T-helper 1 cell treated with Interleukin-12 subunit alpha and Interleukin-12 subunit beta and Interleukin-4 antibody, amounts not matched to agents 30 μg/mL and 1 μg/mL, for 36 hours (primary cell): ENCODE measurements around the gene MBOAT2.

ENCODE experiments used
- H3K27ac Mint-ChIP-seq: one replicate; pipeline ENCODE4 v1.8.0; 2021; ENCODE audit warnings: mild to moderate bottlenecking, mixed read lengths
- H3K27me3 Mint-ChIP-seq: one replicate; pipeline ENCODE4 v1.8.0; 2021; ENCODE audit warnings: low read depth, mixed read lengths
- H3K36me3 Mint-ChIP-seq: one replicate; pipeline ENCODE4 v1.8.0; 2021; ENCODE audit warnings: low read depth, mixed read lengths
- H3K4me1 Mint-ChIP-seq: one replicate; pipeline ENCODE4 v1.8.0; 2021; ENCODE audit warnings: low read depth, mixed read lengths
- H3K4me3 Mint-ChIP-seq: one replicate; pipeline ENCODE4 v1.8.0; 2021; ENCODE audit warnings: mild to moderate bottlenecking, moderate library complexity, mixed read lengths
- H3K9me3 Mint-ChIP-seq: one replicate; pipeline ENCODE4 v1.8.0; 2021; ENCODE audit warnings: mixed read lengths

The MBOAT2 gene

GRCh38 chr2:8867363-8867762, 136.1 kb downstream of the MBOAT2 start:
- H3K9me3 Mint-ChIP-seq = no peaks in the 10 kb centered on the region
- no peak overlapping the region for H3K4me3 Mint-ChIP-seq
- no peak overlapping the region for H3K27ac Mint-ChIP-seq
- H3K4me1 Mint-ChIP-seq = no peaks in the 10 kb centered on the region
- H3K27me3 Mint-ChIP-seq = peaks cover 8% of the 10 kb centered on the region
- no peaks in the 10 kb centered on the region for H3K36me3 Mint-ChIP-seq

- Mint-ChIP-seq H3K9me3 (no peaks in the 10 kb centered on the region), H3K36me3 (no peaks in the 10 kb centered on the region), H3K4me3 (no peak overlapping the region), H3K27ac (no peak overlapping the region), H3K27me3 (peaks cover 10% of the 10 kb centered on the region), H3K4me1 (no peaks in the 10 kb centered on the region)
Observed at GRCh38 chr2:8863331-8863953, 140.0 kb downstream of the MBOAT2 start.

- no peaks in the 10 kb centered on the region for H3K9me3 Mint-ChIP-seq
- H3K27me3 Mint-ChIP-seq = peaks cover 10% of the 10 kb centered on the region
- H3K4me3 Mint-ChIP-seq = no peak overlapping the region
- no peaks in the 10 kb centered on the region for H3K4me1 Mint-ChIP-seq
- H3K27ac Mint-ChIP-seq = no peak overlapping the region
- H3K36me3 Mint-ChIP-seq = no peaks in the 10 kb centered on the region
Observed at GRCh38 chr2:8862230-8862629, 141.3 kb downstream of the MBOAT2 start.

DNA sequence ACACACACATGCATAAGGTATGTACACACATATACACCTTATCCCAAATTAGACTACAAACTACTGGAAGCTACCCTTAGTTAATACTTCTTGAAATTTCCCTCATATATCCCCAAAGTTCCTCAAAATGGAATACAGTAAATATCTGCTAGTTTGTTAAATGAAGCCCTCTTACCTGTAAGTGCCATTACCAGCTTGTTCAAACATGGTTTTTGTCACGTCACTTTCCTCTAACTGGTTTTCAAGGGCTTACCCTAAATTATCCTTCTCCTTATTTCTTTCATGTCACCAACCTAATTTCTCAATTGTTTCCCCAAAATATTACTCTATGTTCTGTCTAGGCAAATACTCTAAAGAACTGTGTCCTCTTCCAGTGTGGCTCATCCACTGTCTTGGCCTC, 141.7 kb downstream of the MBOAT2 start:
- Mint-ChIP-seq H3K4me1 (no peaks in the 10 kb centered on the region), H3K27ac (no peak overlapping the region), H3K9me3 (no peaks in the 10 kb centered on the region), H3K27me3 (peaks cover 10% of the 10 kb centered on the region), H3K4me3 (no peak overlapping the region), H3K36me3 (no peaks in the 10 kb centered on the region)

DNA sequence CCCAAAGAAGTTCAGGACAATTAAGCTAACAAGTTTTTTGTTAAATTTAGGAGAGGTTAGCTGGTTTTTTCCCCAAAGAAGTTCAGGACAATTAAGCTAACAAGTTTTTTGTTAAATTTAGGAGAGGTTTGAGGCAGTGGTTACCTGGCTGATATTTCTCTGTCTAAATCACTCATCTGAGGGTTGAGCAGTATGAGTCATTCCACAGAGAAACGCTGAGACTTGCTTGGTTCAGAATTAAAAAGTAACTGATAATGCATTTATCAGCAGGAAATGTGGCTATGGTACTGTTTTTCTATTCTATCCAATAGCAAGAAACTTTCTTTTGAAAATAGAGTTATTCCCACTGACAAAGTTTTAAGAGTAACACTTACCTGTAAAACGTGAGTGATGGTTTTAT, 143.2 kb downstream of the MBOAT2 start:
- H3K36me3 Mint-ChIP-seq = no peaks in the 10 kb centered on the region
- no peaks in the 10 kb centered on the region for H3K9me3 Mint-ChIP-seq
- H3K27ac Mint-ChIP-seq = no peak overlapping the region
- H3K4me3 Mint-ChIP-seq = no peak overlapping the region
- peaks cover 9% of the 10 kb centered on the region for H3K27me3 Mint-ChIP-seq
- H3K4me1 Mint-ChIP-seq = no peaks in the 10 kb centered on the region

GRCh38 chr2:8858910-8859309, 144.6 kb downstream of the MBOAT2 start:
- Mint-ChIP-seq H3K4me3 (no peak overlapping the region), H3K27ac (no peak overlapping the region), H3K27me3 (peaks cover 2% of the 10 kb centered on the region), H3K9me3 (no peaks in the 10 kb centered on the region), H3K4me1 (no peaks in the 10 kb centered on the region), H3K36me3 (no peaks in the 10 kb centered on the region)

- H3K27me3 Mint-ChIP-seq = peaks cover 4% of the 10 kb centered on the region
- no peak overlapping the region for H3K4me3 Mint-ChIP-seq
- H3K27ac Mint-ChIP-seq = no peak overlapping the region
- H3K9me3 Mint-ChIP-seq = no peaks in the 10 kb centered on the region
- H3K36me3 Mint-ChIP-seq = no peaks in the 10 kb centered on the region
- no peaks in the 10 kb centered on the region for H3K4me1 Mint-ChIP-seq
Observed at GRCh38 chr2:8858264-8858663, 145.2 kb downstream of the MBOAT2 start.

- H3K36me3 Mint-ChIP-seq = no peaks in the 10 kb centered on the region
- peaks cover 9% of the 10 kb centered on the region for H3K27me3 Mint-ChIP-seq
- no peaks in the 10 kb centered on the region for H3K9me3 Mint-ChIP-seq
- no peak overlapping the region for H3K27ac Mint-ChIP-seq
- no peak overlapping the region for H3K4me3 Mint-ChIP-seq
- no peaks in the 10 kb centered on the region for H3K4me1 Mint-ChIP-seq
Observed at GRCh38 chr2:8857709-8858108, 145.8 kb downstream of the MBOAT2 start.

DNA sequence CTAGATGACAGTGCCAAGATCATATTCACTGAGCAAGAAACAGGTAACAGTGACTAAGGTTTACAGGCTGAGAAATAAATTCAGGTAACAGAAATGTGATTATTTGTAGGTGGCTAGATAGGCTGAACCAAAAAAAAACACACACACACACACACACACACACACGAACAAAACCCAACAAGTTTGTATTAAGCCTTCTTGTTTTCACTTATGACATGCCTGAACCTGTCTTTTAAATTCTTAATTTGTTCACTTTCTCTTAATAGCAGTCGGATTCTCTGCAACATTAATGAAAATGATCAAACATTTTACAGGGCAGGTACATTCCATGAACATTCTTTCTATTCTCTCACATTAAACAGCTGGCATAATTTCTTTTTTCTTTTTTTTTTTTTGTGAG, 147.3 kb downstream of the MBOAT2 start:
- no peaks in the 10 kb centered on the region for H3K36me3 Mint-ChIP-seq
- no peak overlapping the region for H3K4me3 Mint-ChIP-seq
- H3K27ac Mint-ChIP-seq = no peak overlapping the region
- no peaks in the 10 kb centered on the region for H3K4me1 Mint-ChIP-seq
- peaks cover 14% of the 10 kb centered on the region for H3K27me3 Mint-ChIP-seq
- H3K9me3 Mint-ChIP-seq = no peaks in the 10 kb centered on the region

GRCh38 chr2:8855010-8855409, 148.5 kb downstream of the MBOAT2 start:
- Mint-ChIP-seq H3K4me1 (no peaks in the 10 kb centered on the region), H3K4me3 (no peak overlapping the region), H3K9me3 (no peaks in the 10 kb centered on the region), H3K27me3 (peaks cover 15% of the 10 kb centered on the region), H3K27ac (no peak overlapping the region), H3K36me3 (no peaks in the 10 kb centered on the region)

DNA sequence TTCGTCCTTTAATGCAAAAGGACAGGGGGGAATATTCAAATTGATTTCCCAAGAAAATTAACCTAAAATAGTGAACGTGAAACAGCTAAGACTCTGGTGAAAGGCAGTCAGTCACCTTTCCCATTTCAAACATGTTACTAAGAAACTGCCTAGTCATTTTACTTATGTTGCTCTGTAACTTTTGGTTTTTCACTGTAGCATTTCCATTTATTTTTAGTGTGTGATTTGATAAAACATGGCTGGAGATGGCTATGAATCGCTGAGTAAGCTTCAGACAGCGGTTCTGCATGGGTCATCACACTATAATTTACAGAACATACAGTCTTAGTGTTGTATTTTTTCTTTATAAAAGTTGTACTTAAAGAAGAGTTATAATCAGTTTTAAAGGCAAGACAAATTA, 150.1 kb downstream of the MBOAT2 start:
- no peaks in the 10 kb centered on the region for H3K4me1 Mint-ChIP-seq
- H3K36me3 Mint-ChIP-seq = no peaks in the 10 kb centered on the region
- no peaks in the 10 kb centered on the region for H3K9me3 Mint-ChIP-seq
- no peak overlapping the region for H3K4me3 Mint-ChIP-seq
- H3K27ac Mint-ChIP-seq = no peak overlapping the region
- peaks cover 18% of the 10 kb centered on the region for H3K27me3 Mint-ChIP-seq

DNA sequence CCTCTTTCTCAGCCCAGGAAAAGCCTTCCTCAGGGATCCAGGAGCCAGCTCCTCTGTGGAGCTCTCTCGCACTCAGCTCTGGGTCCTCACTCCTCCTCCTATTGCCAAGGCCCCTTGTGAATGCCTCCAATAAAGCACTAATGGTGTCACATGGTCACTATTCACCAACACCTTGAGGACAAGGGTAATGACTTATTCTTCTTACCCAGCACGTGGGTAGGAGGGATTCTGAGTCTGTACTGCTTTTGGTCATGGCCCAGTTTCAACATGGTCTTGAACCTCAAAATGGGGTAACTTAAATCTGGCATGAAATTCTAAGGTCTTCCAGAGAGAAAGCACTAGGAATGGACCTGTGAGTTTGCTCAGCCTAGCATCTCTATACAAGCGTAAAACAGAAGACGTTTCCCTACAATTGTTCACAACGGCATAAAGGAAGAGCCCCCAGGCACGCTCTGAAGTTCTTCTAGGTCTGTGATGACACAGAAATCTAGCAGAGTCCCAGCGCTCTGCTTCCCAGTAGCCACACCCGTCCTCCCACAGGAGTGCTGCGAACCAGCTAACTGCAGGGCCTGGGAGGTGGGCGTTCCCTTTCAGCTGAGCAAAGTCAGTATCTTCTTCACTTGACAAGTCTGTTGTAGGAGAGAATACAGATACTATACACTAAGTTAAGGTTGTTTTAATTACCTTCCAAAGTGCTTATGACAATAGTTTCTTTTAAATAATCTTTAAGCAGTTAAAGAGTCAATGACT, 151.5 kb downstream of the MBOAT2 start:
- H3K27ac Mint-ChIP-seq = no peak overlapping the region
- H3K27me3 Mint-ChIP-seq = peaks cover 18% of the 10 kb centered on the region
- H3K36me3 Mint-ChIP-seq = no peaks in the 10 kb centered on the region
- no peaks in the 10 kb centered on the region for H3K9me3 Mint-ChIP-seq
- H3K4me1 Mint-ChIP-seq = no peaks in the 10 kb centered on the region
- H3K4me3 Mint-ChIP-seq = no peak overlapping the region

GRCh38 chr2:8850845-8851487, 152.5 kb downstream of the MBOAT2 start:
- H3K4me3 Mint-ChIP-seq = no peak overlapping the region
- H3K27me3 Mint-ChIP-seq = peaks cover 27% of the 10 kb centered on the region
- no peak overlapping the region for H3K27ac Mint-ChIP-seq
- H3K4me1 Mint-ChIP-seq = no peaks in the 10 kb centered on the region
- H3K36me3 Mint-ChIP-seq = no peaks in the 10 kb centered on the region
- no peaks in the 10 kb centered on the region for H3K9me3 Mint-ChIP-seq

DNA sequence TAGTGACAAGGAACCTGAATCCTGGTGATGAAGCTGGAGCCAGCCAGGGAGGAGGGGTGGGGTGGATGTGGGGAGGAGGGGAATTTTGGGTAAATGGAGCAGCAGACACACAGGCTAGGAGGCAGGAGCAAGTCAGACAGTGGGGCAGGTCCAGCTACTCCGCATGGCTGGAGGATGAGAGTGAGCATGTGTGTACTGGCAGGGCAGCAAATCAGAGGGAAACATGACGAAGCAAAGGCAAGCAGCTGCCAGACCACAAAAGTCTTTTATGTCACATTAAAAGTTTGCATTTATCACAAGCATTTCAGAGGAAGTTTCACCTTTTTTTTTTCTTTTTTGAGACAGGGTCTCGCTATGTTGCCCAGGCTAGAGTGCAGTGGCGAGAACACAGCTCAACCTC, 154.2 kb downstream of the MBOAT2 start:
- H3K27ac Mint-ChIP-seq = no peak overlapping the region
- no peak overlapping the region for H3K4me3 Mint-ChIP-seq
- no peaks in the 10 kb centered on the region for H3K4me1 Mint-ChIP-seq
- no peaks in the 10 kb centered on the region for H3K36me3 Mint-ChIP-seq
- H3K27me3 Mint-ChIP-seq = peaks cover 36% of the 10 kb centered on the region
- H3K9me3 Mint-ChIP-seq = no peaks in the 10 kb centered on the region
